NB4 (cell line): ENCODE measurements around the gene TPRG1L.

Experiments used
- DNase-seq: peaks from one replicate; pipeline ENCODE4 v3.0.0; 2010; ENCODE audit warnings: low read depth
- H3K4me3 ChIP-seq: one replicate; pipeline ENCODE4 v1.5.1; 2011; ENCODE audit warnings: mild to moderate bottlenecking, low read depth, low read length, moderate library complexity
- CTCF ChIP-seq: IDR thresholded peaks from one replicate; pipeline ENCODE4 v1.5.1; 2012; ENCODE audit warnings: low read depth, low read length
- MAX ChIP-seq: IDR thresholded peaks from 2 replicates; pipeline ENCODE4 v1.6.1; 2011; ENCODE audit warnings: low read depth, low read length
- MYC ChIP-seq: IDR thresholded peaks from 2 replicates; pipeline ENCODE4 v1.6.1; 2011; ENCODE audit warnings: low read depth, low read length
- POLR2A ChIP-seq: IDR thresholded peaks from 2 replicates; pipeline ENCODE4 v1.6.1; 2011; ENCODE audit warnings: mild to moderate bottlenecking; ENCODE audit not compliant: insufficient read length; ENCODE audit errors: extremely low read depth

TPRG1L gene

DNA sequence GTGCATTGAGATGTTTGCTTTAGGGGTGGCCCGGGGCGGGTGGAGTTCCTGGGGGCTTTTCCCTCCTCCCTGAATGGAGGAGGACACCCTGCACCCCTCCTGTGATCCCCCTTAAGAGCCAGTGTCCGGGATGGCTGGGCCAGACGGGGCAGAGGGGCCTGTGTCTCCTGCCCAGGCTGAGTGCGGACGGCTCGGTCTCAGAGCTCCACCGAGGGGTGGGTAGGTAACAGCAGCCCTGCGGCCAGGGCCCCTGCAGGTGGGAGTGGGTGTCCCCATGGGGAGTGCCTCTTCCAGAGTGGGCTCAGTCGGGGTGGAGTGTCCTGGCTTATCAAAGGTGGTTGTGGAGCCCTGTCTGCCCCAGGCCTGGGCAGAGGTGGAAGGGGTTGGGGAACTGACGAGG is 50.6 kb downstream of the TPRG1L start:
- no peak for TF ChIP-seq MYC
- no peak for TF ChIP-seq MAX
- no peak for TF ChIP-seq POLR2A
- no peak for TF ChIP-seq CTCF
- no peak overlapping the region for H3K4me3 ChIP-seq
- no peak for DNase-seq

DNA sequence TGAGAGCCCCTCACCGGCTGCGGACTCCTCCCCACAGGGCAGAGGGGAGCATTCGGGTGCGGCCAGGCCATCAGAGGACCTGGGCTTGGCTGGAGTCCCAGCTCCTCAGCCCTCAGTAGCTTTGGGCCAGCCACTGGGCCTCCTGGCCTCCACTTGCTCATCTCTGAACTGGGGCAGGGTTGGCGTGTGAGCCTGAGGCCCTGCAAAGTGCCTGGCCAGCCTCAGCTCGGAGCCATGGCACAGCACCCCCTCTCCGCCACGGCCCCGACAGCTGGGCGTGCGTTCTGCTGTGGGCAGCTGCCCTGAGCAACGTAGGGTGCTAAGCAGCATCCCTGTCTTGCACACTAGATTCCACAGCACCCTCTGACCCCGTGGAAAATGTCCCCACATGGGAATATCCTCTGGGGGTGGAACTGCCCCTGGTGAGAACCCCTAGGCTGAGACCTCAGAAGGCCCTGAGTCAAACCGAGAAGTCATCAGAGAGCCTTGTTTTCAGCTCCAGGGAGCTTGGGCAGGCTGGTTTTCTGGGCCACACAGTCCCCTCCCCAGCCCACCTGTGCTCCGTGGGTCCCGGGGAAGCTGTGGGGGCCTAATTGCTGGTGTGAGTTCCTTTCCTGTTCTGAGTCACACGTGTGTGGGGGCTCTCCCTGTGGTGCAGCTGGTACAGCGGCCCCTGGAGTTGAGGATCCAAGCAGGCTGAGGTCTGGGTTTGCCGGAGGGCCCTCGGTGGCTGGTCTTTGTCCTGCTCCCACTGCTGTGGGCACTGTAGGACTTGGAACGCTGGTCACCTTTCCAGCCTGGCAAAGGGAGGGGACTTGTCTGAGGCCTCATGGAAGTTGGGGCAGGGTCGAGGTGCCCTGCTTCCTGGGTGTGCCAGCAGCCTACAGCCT is 52.0 kb downstream of the TPRG1L start:
- peak; percentile 86 for DNase-seq
- TF ChIP-seq CTCF (peak; percentile 31), POLR2A (peak; percentile 19), MYC (peak; percentile 18; the same call in 1 of the 2 replicates), MAX (peak; percentile 71)
- peak overlapping the region; percentile 25 for H3K4me3 ChIP-seq

DNA sequence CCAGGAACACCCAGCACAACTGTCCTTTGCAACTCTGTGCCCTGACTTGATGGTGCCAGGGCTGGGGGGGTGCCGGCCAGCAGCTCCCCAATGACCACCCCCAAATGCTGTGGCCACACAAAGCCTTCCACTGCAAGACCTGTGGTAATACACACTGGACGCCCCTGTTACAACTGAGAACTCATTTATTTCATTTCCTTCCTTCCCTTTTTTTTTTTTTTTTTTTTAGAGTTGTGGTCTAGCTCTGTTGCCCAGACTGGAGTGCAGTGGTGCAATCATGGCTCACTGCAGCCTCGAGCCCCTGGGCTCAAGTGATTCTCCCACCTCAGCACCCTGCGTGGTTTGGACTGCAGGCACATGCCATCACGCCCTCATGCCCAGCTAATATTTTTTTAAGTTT is 52.7 kb downstream of the TPRG1L start:
- peak; percentile 87 for DNase-seq
- TF ChIP-seq MYC = peak; percentile 4; the same call in 1 of the 2 replicates
- TF ChIP-seq MAX = peak; percentile 43; the same call in 1 of the 2 replicates
- no peak for TF ChIP-seq POLR2A
- TF ChIP-seq CTCF = no peak
- peak overlapping the region; percentile 25 for H3K4me3 ChIP-seq

GRCh38 chr1:3678361-3679097 is 53.7 kb downstream of the TPRG1L start:
- TF ChIP-seq POLR2A = no peak
- TF ChIP-seq CTCF = no peak
- TF ChIP-seq MYC = no peak
- no peak for TF ChIP-seq MAX
- peak; percentile 84 for DNase-seq
- no peak overlapping the region for H3K4me3 ChIP-seq

DNA sequence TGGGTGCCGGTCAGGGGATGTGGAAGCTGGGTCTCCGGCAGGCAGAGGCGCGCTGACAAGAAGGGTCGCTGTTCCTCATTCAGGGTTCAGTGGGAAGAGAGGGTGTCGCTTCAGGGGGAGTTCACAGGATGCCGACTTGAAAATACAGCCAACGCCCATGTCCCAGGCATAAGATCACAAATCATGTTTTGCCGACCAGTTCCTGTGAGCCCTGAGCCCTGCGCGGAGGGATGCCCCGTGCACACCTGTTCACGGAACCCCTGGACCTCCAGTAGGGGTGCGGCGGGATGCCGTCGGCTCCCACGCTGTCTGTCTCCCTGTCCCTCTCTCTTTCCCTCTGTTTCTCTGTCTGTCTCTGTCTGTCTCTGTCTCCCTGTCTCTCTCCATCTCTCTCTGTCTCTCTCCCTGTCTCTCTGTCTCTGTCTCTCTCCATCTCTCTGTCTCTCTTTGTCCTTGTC is 54.3 kb downstream of the TPRG1L start:
- peak; percentile 35 for DNase-seq
- TF ChIP-seq POLR2A (no peak), MYC (no peak), MAX (no peak), CTCF (no peak)
- no peak overlapping the region for H3K4me3 ChIP-seq
